HCT116 (cell line): ENCODE measurements around the gene OPCML. TPM values are rescaled to one million over a fixed set of nuclear protein-coding genes. Genes with fewer than 3 reads are reported as not detected.

ENCODE experiments used
- ATAC-seq: fragments of 200-7000 bp; cut with Tn5 transposase; 2 replicates; pipeline ENCODE4 v1.9.1; 2020; ENCODE audit warnings: mild to moderate bottlenecking, moderate library complexity
- BruUV-seq: library from RNA; stranded (reverse); fragments of 400-500 nt; replicated peaks from 2 replicates; lab custom pipeline; 2021; lab: Mats Ljungman, UMichigan
- CTCF ChIA-PET: fragments of 300-600 bp; sonication (Branson Sonifier 250); formaldehyde crosslinking; loops from one replicate; lab custom pipeline; 2021; ENCODE audit warnings: antibody characterized with exemption; lab: Charles Lee
- POLR2A ChIA-PET: fragments of 300-600, 350-600 bp; sonication (Branson Sonifier 250); formaldehyde crosslinking; loops from one replicate; lab custom pipeline; 2021; ENCODE audit warnings: antibody characterized with exemption; lab: Charles Lee
- RAD21 ChIA-PET, 2 experiments: fragments of 300-600 bp; sonication (Branson Sonifier 250); formaldehyde crosslinking; loops; one replicate each; lab custom pipeline; 2023; ENCODE audit warnings: low total read pairs in 2 of 2; ENCODE audit not compliant: uncharacterized antibody in 2 of 2, unreplicated experiment in 2 of 2, low non-redundant PET in 1 of 2; lab: Charles Lee
- DNase-seq: peaks from one replicate; pipeline ENCODE4 v3.0.0-alpha.2; 2010; ENCODE audit warnings: low read depth, low spot score
- H2AFZ ChIP-seq: fragments of 200-600 bp; shearing (Covaris generic), sonication (generic); 2 replicates; pipeline ENCODE4 v1.6.1; 2017; ENCODE audit warnings: low read depth, mixed run types, mixed read lengths, antibody characterized with exemption, low read length; ENCODE audit not compliant: poor library complexity, severe bottlenecking
- H3K27ac ChIP-seq: 2 replicates; pipeline ENCODE4 v1.5.1; 2012; ENCODE audit warnings: low read depth, low read length
- H3K27me3 ChIP-seq: fragments of 200-600 bp; sonication (generic); 2 replicates; pipeline ENCODE4 v1.6.1; 2016; ENCODE audit warnings: mixed run types, low read length, mixed read lengths; ENCODE audit not compliant: insufficient read depth
- H3K36me3 ChIP-seq, 2 experiments: fragments of 200-500 bp in 1 of 2; fragments of 200-600 bp in 1 of 2; sonication (Bioruptor generic) in 1 of 2; sonication (generic) in 1 of 2; 2 replicates each; pipeline versions ENCODE4 v1.5.1 to v1.6.1; 2014 to 2016; ENCODE audit warnings: low read length in 2 of 2, inconsistent platforms in 1 of 2, mixed read lengths in 1 of 2, mixed run types in 1 of 2; ENCODE audit not compliant: insufficient read depth in 2 of 2, control insufficient read depth in 1 of 2
- H3K4me1 ChIP-seq, 2 experiments: fragments of 200-600 bp in 1 of 2; sonication (generic) in 1 of 2; 2 replicates each; pipeline versions ENCODE4 v1.5.1 to v1.6.1; 2012 to 2017; ENCODE audit warnings: low read length in 2 of 2, inconsistent platforms in 1 of 2, mild to moderate bottlenecking in 1 of 2, mixed read lengths in 1 of 2, mixed run types in 1 of 2, moderate library complexity in 1 of 2; ENCODE audit not compliant: insufficient read depth in 2 of 2, control insufficient read depth in 1 of 2
- H3K4me2 ChIP-seq: fragments of 200-600 bp; sonication (generic); 2 replicates; pipeline ENCODE4 v1.6.1; 2017; ENCODE audit warnings: mixed run types, low read length, mixed read lengths
- H3K4me3 ChIP-seq, 2 experiments: fragments of 200-600 bp in 1 of 2; sonication (generic) in 1 of 2; replicated peaks in 1 of 2; 2 replicates each; pipeline ENCODE4 v1.5.1; 2011 to 2016; ENCODE audit warnings: low read length in 2 of 2, control low read depth in 1 of 2, low read depth in 1 of 2, mild to moderate bottlenecking in 1 of 2, mixed read lengths in 1 of 2, mixed run types in 1 of 2
- H3K79me2 ChIP-seq: fragments of 200-600 bp; sonication (generic); 2 replicates; pipeline ENCODE4 v1.6.1; 2017; ENCODE audit warnings: mild to moderate bottlenecking, mixed run types, low read length, moderate library complexity, mixed read lengths; ENCODE audit not compliant: insufficient read depth
- H3K9ac ChIP-seq: fragments of 200-600 bp; sonication (generic); 2 replicates; pipeline ENCODE4 v1.6.1; 2016; ENCODE audit warnings: low read length, mixed read lengths
- H3K9me2 ChIP-seq: fragments of 200-600 bp; sonication (generic), shearing (Covaris generic); 2 replicates; pipeline ENCODE4 v1.6.1; 2017; ENCODE audit warnings: mixed run types, mild to moderate bottlenecking, moderate library complexity; ENCODE audit not compliant: insufficient read depth
- H3K9me3 ChIP-seq, 2 experiments: fragments of 200-500 bp in 1 of 2; fragments of 200-600 bp in 1 of 2; sonication (Bioruptor generic) in 1 of 2; sonication (generic) in 1 of 2; 2 replicates each; pipeline ENCODE4 v1.6.1; 2014 to 2017; ENCODE audit warnings: low read length in 2 of 2, mixed read lengths in 2 of 2, inconsistent platforms in 1 of 2, low read depth in 1 of 2, mild to moderate bottlenecking in 1 of 2, mixed run types in 1 of 2, moderate library complexity in 1 of 2; ENCODE audit not compliant: control insufficient read depth in 1 of 2, insufficient read depth in 1 of 2
- H4K20me1 ChIP-seq: fragments of 200-600 bp; sonication (generic), shearing (Covaris generic); 2 replicates; pipeline ENCODE4 v1.6.1; 2017; ENCODE audit warnings: mixed run types, mild to moderate bottlenecking, moderate library complexity; ENCODE audit not compliant: insufficient read depth
- ATF3 ChIP-seq: IDR thresholded peaks from 2 replicates; pipeline ENCODE4 v1.6.1; 2012
- CEBPB ChIP-seq: IDR thresholded peaks from 2 replicates; pipeline ENCODE4 v1.6.1; 2012; ENCODE audit warnings: low read depth
- CTCF ChIP-seq, 3 experiments: fragments of 200-600 bp in 1 of 3; sonication (generic) in 1 of 3; IDR thresholded peaks in 2 of 3; conservative IDR thresholded peaks in 1 of 3; 2 replicates each; pipeline ENCODE4 v1.5.1; 2012 to 2017; ENCODE audit warnings: low read depth in 2 of 3, low read length in 2 of 3, antibody characterized with exemption in 1 of 3, borderline replicate concordance in 1 of 3, control low read depth in 1 of 3, mild to moderate bottlenecking in 1 of 3, mixed read lengths in 1 of 3, mixed run types in 1 of 3, moderate library complexity in 1 of 3; ENCODE audit not compliant: insufficient read depth in 1 of 3
- EZH2 ChIP-seq: fragments of 200-600 bp; sonication (generic); IDR thresholded peaks from 2 replicates; pipeline ENCODE4 v1.6.1; 2017; ENCODE audit warnings: antibody characterized with exemption, mixed run types
- EZH2phosphoT487 ChIP-seq: fragments of 200-600 bp; IDR thresholded peaks from 2 replicates; pipeline ENCODE4 v1.6.1; 2018; ENCODE audit warnings: antibody characterized with exemption, borderline replicate concordance
- FOSL1 ChIP-seq: IDR thresholded peaks from 2 replicates; pipeline ENCODE4 v1.6.1; 2012; ENCODE audit warnings: low read depth
- MAX ChIP-seq: IDR thresholded peaks from 2 replicates; pipeline ENCODE4 v1.6.1; 2012
- POLR2A ChIP-seq: IDR thresholded peaks from 2 replicates; pipeline ENCODE4 v1.7.0; 2011; ENCODE audit warnings: borderline replicate concordance; ENCODE audit not compliant: insufficient read depth, insufficient read length; ENCODE audit errors: extremely low read depth
- RAD21 ChIP-seq: IDR thresholded peaks from 2 replicates; pipeline ENCODE4 v1.6.1; 2012; ENCODE audit warnings: low read depth, mild to moderate bottlenecking
- SIN3A ChIP-seq: IDR thresholded peaks from 2 replicates; pipeline ENCODE4 v1.6.1; 2012; ENCODE audit warnings: low read depth
- SRF ChIP-seq: IDR thresholded peaks from 2 replicates; pipeline ENCODE4 v1.6.1; 2012; ENCODE audit warnings: low read depth
- YY1 ChIP-seq: IDR thresholded peaks from 2 replicates; pipeline ENCODE4 v1.6.1; 2011; ENCODE audit warnings: low read length, low read depth, moderate library complexity, mild to moderate bottlenecking; ENCODE audit not compliant: insufficient replicate concordance; ENCODE audit errors: extremely low read depth
- ZNF274 ChIP-seq: fragments of 200-500 bp; sonication (Bioruptor generic); IDR thresholded peaks from 2 replicates; pipeline ENCODE4 v1.6.1; 2014; ENCODE audit warnings: mild to moderate bottlenecking, low read depth, low read length, inconsistent platforms
- intact Hi-C: fragments of 100-400 bp; cut with micrococcal nuclease; formaldehyde crosslinking; loops from 2 replicates; pipeline ENCODE4 v1.10.0; 2022
- total RNA-seq: library from RNA; stranded (reverse); gene quantifications from one replicate; pipeline ENCODE4 v1.2.1, GENCODE V29; 2021; ENCODE audit not compliant: unreplicated experiment
- TF ChIP-seq, protein P1 (sequence below): IDR thresholded peaks from 2 replicates; pipeline ENCODE4 v1.6.1; 2012; ENCODE audit warnings: low read depth

Gene OPCML
- total RNA-seq, 1 experiment from 2014 or later: not detected

DNA sequence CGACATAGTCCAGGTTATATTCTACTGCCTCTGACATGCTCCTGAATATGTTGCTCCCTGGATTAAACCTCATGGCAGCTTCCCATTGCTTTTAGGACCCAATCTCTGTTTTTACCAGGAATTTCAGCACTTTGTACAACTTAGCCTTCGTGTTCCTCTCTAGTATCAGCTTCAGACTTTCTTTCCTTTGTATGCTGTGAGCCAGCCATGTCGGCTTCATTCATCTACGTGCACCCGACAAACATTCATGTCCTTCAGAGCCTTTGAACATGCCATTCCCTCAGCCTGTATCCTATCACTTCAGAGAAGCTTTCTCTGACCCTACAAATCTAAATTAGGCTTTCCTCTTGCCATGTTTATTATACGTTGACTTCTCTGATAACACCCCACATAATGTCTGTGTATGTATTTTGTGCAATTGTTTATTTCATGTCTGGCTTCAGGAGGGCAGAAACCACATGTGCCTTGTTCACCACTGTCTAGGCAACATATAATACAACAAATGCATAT lies 743.4 kb downstream of the OPCML start:
- CTCF ChIA-PET: no interaction called here

More for the DNA sequence above, 743.4 kb downstream of the OPCML start:
- H3K9me3 ChIP-seq: peaks cover 3 to 20% of the 10 kb centered on the region in 2 experiments; a peak in 3 of 4 replicates
- no peak overlapping the region for H3K9ac ChIP-seq
- POLR2A ChIA-PET: no interaction called here
- RAD21 ChIA-PET: no interaction called here
- no peaks in the 10 kb centered on the region for H3K79me2 ChIP-seq
- no peak overlapping the region for H2AFZ ChIP-seq
- no peaks in the 10 kb centered on the region for H3K4me1 ChIP-seq
- H3K4me2 ChIP-seq: no peak overlapping the region
- H4K20me1 ChIP-seq: no peaks in the 10 kb centered on the region
- intact Hi-C loops: no loop called here
- DNase-seq (no peak), ATAC-seq (no peak)
- TF ChIP-seq YY1 (no peak), SRF (no peak), CTCF (IDR thresholded peaks at IDR 0.05 in 2 of 3, conservative IDR thresholded peaks at IDR 0.05 in 1 of 3; ENCODE audit: borderline replicate concordance in 1 of 3, insufficient read depth in 1 of 3, low read depth in 2 of 3, low read length in 2 of 3) (no peak), FOSL1 (no peak), ZNF274 (no peak), EZH2phosphoT487 (no peak), MAX (no peak), SIN3A (no peak), RAD21 (no peak), CEBPB (no peak), EZH2 (no peak), ATF3 (no peak), POLR2A (no peak)
- TF ChIP-seq, protein P1, sequence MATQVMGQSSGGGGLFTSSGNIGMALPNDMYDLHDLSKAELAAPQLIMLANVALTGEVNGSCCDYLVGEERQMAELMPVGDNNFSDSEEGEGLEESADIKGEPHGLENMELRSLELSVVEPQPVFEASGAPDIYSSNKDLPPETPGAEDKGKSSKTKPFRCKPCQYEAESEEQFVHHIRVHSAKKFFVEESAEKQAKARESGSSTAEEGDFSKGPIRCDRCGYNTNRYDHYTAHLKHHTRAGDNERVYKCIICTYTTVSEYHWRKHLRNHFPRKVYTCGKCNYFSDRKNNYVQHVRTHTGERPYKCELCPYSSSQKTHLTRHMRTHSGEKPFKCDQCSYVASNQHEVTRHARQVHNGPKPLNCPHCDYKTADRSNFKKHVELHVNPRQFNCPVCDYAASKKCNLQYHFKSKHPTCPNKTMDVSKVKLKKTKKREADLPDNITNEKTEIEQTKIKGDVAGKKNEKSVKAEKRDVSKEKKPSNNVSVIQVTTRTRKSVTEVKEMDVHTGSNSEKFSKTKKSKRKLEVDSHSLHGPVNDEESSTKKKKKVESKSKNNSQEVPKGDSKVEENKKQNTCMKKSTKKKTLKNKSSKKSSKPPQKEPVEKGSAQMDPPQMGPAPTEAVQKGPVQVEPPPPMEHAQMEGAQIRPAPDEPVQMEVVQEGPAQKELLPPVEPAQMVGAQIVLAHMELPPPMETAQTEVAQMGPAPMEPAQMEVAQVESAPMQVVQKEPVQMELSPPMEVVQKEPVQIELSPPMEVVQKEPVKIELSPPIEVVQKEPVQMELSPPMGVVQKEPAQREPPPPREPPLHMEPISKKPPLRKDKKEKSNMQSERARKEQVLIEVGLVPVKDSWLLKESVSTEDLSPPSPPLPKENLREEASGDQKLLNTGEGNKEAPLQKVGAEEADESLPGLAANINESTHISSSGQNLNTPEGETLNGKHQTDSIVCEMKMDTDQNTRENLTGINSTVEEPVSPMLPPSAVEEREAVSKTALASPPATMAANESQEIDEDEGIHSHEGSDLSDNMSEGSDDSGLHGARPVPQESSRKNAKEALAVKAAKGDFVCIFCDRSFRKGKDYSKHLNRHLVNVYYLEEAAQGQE: no peak
- no peak overlapping the region for H3K4me3 ChIP-seq
- no peaks in the 10 kb centered on the region for H3K36me3 ChIP-seq
- BruUV-seq: no TSS peak
- no peaks in the 10 kb centered on the region for H3K27me3 ChIP-seq
- H3K9me2 ChIP-seq: no peaks in the 10 kb centered on the region
- no peak overlapping the region for H3K27ac ChIP-seq
